Inferior parietal cortex (tissue), 1 donor: ENCODE data around the gene PPFIA4.
"Not testable (repeated sequence)": the region's sequence is repeated elsewhere in the genome, so short reads cannot be mapped to it uniquely, and the experiment has no call there.

Experiments used
- DNase-seq: peaks from one replicate; pipeline ENCODE4 v3.0.0-alpha.2; 2016; ENCODE audit errors: extremely low spot score

Gene PPFIA4

DNA sequence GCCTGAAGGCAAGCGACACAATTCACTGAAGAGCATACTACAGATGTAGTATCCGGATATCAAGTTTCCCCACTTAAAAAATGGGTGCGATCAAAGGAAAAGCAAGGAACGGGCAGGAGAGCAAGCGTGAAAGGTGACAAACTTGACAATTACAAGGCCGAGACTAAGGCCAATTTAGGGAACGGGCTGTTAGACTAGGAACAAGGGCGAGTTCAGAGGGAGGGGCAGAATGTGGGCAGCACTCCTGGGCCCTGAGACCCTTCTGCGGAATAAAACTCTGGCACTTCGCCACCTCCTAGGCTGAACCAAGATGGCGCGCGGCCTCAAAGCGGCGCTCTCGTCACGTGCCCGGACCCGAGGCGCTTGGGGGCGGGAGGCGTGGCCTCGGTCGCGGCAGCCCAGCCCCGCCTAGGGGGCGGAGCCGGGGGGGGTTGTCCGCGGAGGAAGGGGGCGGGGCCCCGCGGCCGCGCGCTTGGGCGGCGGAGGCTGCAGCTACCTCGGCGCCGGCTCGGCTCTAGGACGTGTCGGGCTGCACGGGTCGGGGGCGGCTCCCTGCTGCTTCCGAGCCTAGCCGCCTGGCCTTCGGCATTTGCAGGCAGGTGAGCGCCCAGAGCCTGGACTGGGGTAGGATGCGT lies at the start of gene PPFIA4:
Gene PPFIA4, plus strand, starts transcription at position 461 of the 635 bp plus-strand sequence. CDS start 12,518 bp downstream, outside the sequence.
- DNase-seq: peak; percentile 81

GRCh38 chr1:202976633-202977032 lies 49.7 kb upstream of the PPFIA4 start:
- DNase-seq: no peak

GRCh38 chr1:202979459-202979858 lies 46.8 kb upstream of the PPFIA4 start:
- no peak for DNase-seq

DNA sequence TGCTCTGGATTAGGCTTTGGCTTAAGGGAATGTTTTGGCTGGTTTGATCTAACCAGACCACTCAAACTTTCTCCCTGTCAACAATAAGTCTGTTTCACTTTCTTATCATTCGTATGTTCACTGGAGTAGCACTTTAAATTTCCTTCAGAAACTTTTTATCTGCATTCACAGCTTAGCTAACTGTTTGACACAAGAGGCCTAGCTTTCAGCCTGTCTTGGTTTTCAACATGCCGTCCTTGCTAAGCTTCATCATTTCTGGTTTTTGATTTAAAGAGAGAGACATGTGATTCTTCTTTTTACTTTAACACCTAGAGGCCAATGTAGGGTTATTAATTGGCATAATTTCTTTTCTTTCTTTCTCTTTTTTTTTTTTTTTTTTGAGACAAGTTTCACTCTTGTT lies 44.4 kb upstream of the PPFIA4 start:
- DNase-seq: no peak

- DNase-seq: no peak
Observed at GRCh38 chr1:202982715-202983430, 43.4 kb upstream of the PPFIA4 start.

DNA sequence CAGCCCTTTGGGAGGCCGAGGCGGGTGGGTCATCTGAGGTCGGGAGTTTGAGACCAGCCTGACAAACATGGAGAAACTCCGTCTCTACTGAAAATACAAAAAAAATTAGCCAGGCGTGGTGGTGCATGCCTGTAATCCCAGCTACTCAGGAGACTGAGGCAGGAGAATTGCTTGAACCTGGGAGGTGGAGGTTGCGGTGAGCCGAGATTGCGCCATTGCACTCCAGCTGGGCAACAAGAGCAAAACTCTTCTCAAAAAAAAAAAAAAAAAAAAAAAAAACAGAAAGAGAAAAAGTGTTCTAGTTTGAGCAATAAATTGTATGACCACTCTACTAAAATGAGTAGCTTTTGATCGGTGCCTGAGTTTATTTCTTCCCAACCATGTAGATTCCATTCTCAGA lies 40.2 kb upstream of the PPFIA4 start:
- not testable (repeated sequence) for DNase-seq

DNA sequence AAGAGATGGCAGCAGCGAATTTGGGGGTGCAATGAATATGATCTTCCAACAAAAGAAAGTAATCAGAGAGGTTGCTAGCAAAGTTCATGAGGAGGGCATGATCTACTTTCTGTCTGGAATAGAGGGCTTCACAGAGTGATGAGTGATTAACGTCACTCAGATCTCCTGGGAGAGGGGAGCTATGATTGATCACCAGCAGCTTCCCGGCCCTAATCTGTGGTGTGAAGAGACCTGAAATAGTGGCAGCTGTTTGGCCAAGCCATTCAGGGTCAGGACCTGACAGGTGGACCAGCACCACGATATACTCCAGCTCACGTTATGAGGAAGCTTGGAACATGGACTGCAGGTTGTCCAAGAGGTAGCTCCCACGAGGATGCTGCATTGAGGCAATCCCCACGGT lies 39.0 kb upstream of the PPFIA4 start:
- no peak for DNase-seq

DNA sequence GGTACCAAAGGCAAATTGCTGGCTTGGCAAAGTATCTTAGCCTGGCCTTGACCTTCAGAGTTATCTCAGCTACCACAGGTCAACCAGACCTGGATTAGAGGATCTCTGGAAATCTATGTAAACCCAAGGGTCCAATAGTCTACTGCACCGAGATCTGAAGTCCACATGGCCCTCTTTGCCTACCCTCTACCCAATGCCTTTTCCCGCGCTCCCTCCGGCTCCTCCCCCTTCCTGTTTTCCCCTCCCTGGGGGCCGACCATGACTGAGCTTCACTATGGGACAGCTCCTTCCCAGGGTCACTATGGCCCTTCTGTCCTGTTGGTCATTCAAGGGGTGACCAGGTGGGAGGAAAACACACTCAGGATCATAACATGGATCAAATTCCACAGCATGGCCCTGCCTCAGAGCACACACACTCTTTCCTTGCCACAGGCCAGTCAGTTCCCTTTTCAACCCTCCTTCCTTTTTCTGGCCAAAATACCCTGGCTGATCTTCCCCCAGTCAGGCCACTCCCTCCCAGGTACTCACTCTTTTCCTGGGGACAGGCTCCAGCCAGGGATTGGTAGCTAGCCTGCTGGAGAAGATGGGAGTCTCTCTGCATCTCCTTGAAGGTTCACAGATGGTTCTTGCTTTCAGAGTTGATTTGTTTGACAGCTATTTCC lies 38.2 kb upstream of the PPFIA4 start:
- no peak for DNase-seq

DNA sequence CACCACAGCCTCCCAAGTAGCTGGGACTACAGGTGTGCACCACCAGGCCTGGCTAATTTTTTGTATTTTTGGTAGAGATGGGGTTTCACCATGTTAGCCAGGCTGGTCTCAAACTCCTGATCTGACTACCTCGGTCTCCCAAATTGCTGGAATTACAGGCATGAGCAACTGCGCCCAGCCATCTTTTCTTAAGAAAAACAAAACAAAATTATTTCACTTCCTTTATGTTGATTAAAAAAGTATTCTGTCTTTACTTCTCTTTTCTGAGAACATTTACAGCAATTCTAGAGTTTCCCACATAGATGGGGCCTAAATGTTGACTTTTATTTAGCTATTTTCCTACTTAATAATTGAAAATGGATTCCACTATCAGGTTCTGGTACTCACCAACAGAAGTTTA lies 36.4 kb upstream of the PPFIA4 start:
- DNase-seq: no peak

DNA sequence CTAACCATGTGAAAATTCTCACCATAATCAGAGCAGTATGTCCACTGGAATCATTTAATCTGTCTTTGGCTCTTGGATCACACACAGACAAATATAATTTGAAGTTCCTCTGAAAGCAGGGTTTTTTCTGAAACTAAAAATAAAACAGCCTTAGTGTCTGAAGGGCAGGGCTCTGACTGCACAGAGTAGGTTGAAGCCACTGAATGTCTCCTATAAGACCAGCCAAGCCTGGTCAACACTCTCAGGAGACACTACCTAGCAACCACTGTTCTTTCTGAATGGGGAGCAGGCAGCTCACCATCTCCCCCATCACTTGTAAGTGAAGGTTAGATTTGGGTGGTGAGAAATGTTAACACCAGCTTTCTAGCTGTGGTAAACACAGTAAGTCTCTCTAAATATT lies 35.2 kb upstream of the PPFIA4 start:
- DNase-seq: no peak

GRCh38 chr1:202994756-202995155 lies 31.5 kb upstream of the PPFIA4 start:
- no peak for DNase-seq

- peak; percentile 85 for DNase-seq
Observed at GRCh38 chr1:202998836-202999750, 27.2 kb upstream of the PPFIA4 start.

GRCh38 chr1:203000217-203000944 lies 25.9 kb upstream of the PPFIA4 start:
- DNase-seq: no peak

GRCh38 chr1:203001986-203002385 lies 24.3 kb upstream of the PPFIA4 start:
- DNase-seq: no peak

DNA sequence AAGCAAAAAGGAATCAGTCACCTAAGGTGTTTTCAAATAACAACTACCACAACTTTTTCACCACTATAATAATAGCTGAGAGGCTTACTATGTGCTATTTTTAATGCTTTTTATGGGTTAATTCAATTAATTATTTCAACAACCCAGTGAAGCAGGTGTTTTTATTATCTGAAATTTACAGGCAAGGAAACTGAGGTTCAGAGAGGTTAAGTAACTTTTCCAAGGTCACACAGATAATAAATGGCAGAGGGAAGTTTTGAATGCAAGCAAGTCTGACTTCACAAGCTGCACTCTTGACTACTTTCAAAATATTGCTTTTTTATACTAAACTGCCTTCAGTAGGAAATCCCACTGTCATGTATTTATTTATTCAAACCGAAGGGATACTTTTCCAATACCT lies 23.3 kb upstream of the PPFIA4 start:
- DNase-seq: no peak

GRCh38 chr1:203005395-203006142 lies 20.7 kb upstream of the PPFIA4 start:
- DNase-seq: not testable (repeated sequence)

- DNase-seq: peak; percentile 98
Observed at GRCh38 chr1:203006948-203007871, 19.1 kb upstream of the PPFIA4 start, which contains the start of gene TMEM183A. TMEM183A (plus strand) TSS chr1:203007374; CDS start chr1:203007466, 92 bp downstream.

GRCh38 chr1:203009185-203009584 lies 17.1 kb upstream of the PPFIA4 start:
- no peak for DNase-seq

DNA sequence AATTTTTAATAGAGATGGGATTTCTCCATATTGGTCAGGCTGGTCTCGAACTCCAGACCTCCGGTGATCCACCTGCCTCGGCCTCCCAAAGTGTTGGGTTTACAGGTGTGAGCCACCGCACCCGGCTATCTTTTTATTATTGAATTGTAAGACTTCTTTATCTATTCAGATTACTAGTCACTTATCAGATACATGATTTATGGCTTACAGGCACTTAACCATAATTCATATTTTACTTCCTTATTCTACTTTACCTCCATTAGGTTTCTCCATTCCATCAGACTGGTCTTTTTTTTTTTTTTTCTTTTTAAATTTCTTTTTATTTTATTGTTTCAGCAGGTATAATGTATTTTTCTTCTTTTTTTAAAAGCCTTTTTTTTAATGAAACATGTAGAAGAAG lies 14.7 kb upstream of the PPFIA4 start:
- no peak for DNase-seq
